ACC112 (cell line): ENCODE measurements around the gene PPM1L.
"Not testable (repeated sequence)": the region's sequence is repeated elsewhere in the genome, so short reads cannot be mapped to it uniquely, and the experiment has no call there.

Experiments used
- H2AFZ ChIP-seq: fragments of 200-600 bp; sonication (generic); one replicate; pipeline ENCODE4 v1.6.0; 2017; ENCODE audit warnings: antibody characterized with exemption, low read length; ENCODE audit not compliant: unreplicated experiment
- H3K27ac ChIP-seq: fragments of 200-600 bp; sonication (generic); 2 replicates; pipeline ENCODE4 v1.5.1; 2014; ENCODE audit warnings: low read depth, mild to moderate bottlenecking, antibody characterized with exemption, low read length, moderate library complexity
- H3K27me3 ChIP-seq: fragments of 200-600 bp; sonication (generic); 2 replicates; pipeline ENCODE4 v1.6.1; 2014; ENCODE audit warnings: mild to moderate bottlenecking, antibody characterized with exemption, low read length, moderate library complexity, mixed read lengths; ENCODE audit not compliant: insufficient read depth
- H3K36me3 ChIP-seq: fragments of 200-600 bp; sonication (generic); 2 replicates; pipeline ENCODE4 v1.6.1; 2016; ENCODE audit warnings: mild to moderate bottlenecking, antibody characterized with exemption, low read length, moderate library complexity, mixed read lengths; ENCODE audit not compliant: insufficient read depth
- H3K4me1 ChIP-seq: fragments of 200-600 bp; sonication (generic); one replicate; pipeline ENCODE4 v1.6.1; 2016; ENCODE audit warnings: low read length, mixed read lengths; ENCODE audit not compliant: insufficient read depth, unreplicated experiment, control insufficient read depth
- H3K4me3 ChIP-seq: fragments of 200-600 bp; sonication (generic); 2 replicates; pipeline ENCODE4 v1.5.1; 2014; ENCODE audit warnings: mild to moderate bottlenecking, low read depth, low read length
- H3K79me2 ChIP-seq: fragments of 200-600 bp; sonication (generic); one replicate; pipeline ENCODE4 v1.6.0; 2016; ENCODE audit warnings: low read length; ENCODE audit not compliant: control insufficient read depth, unreplicated experiment, insufficient read depth

Gene PPM1L

DNA sequence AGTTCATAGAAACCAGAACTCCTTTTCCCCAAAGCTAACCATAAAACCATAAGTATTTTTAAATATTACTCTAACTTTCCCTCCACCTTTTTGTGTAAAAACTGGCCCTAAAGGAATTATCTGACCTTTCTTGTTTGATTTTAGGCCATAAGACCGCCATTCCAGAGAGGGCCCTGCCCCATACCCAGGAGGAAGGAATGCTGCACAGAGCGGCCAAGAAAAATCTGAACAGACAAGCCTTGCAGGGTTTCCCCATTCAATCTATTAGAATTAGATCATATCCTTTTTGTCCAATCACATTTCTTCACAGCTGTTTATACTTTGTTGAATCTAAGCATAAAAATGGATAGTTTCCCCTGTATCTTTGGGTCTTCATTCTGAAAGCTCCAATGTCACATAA, 252.1 kb downstream of the PPM1L start:
- H3K27ac ChIP-seq: no peak overlapping the region
- H2AFZ ChIP-seq: no peak overlapping the region
- H3K79me2 ChIP-seq: no peaks in the 10 kb centered on the region
- no peak overlapping the region for H3K4me3 ChIP-seq
- no peaks in the 10 kb centered on the region for H3K27me3 ChIP-seq
- no peaks in the 10 kb centered on the region for H3K36me3 ChIP-seq
- no peaks in the 10 kb centered on the region for H3K4me1 ChIP-seq

GRCh38 chr3:161010151-161010550, 254.1 kb downstream of the PPM1L start:
- not testable (repeated sequence) for H3K36me3 ChIP-seq, H3K79me2 ChIP-seq, H3K27me3 ChIP-seq, H2AFZ ChIP-seq, H3K4me3 ChIP-seq, H3K4me1 ChIP-seq, H3K27ac ChIP-seq

DNA sequence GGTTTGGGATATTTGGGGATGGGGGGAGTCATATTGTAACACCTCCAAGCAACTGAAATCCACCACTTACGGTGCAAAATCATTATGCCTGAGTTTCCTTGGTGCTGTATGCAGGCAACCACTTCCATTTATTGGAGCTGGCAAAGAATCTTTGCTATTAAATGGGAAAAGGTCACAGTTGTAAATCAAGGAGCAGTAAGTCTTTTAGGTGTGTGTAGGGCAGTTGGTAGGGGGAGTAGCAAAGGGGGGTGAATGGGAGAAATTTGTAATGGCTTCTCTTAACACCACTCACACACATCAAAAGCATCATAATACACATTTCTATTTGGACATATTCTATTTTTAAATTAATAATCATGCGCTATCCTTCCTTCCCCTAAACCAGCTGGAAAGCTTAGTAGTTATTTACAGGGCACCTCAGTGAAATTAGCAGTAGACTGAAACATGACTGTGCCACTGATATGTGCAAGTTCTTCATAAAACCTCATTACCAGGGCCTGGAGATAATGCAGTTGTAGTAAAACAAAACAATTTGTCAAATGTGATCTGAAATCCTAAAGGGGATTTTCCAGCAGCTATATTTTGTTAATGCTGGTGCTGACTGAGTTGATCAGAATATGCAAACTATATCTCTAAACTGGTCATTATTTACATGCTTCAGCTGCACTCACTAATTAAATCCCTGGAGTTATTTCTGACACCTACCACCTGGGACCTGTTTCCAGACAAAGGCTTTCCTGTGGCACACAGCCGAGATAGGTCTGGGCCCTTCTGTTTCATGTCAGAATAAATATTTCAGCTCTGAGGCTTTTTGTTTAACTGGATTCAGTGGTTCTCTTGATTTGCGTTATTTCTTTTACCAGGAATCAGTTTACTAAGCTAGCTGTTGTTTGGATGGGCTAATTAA, 259.1 kb downstream of the PPM1L start:
- Histone ChIP-seq H2AFZ (no peak overlapping the region), H3K27me3 (no peaks in the 10 kb centered on the region), H3K36me3 (no peaks in the 10 kb centered on the region), H3K79me2 (no peaks in the 10 kb centered on the region), H3K27ac (no peak overlapping the region), H3K4me3 (no peak overlapping the region), H3K4me1 (no peaks in the 10 kb centered on the region)

DNA sequence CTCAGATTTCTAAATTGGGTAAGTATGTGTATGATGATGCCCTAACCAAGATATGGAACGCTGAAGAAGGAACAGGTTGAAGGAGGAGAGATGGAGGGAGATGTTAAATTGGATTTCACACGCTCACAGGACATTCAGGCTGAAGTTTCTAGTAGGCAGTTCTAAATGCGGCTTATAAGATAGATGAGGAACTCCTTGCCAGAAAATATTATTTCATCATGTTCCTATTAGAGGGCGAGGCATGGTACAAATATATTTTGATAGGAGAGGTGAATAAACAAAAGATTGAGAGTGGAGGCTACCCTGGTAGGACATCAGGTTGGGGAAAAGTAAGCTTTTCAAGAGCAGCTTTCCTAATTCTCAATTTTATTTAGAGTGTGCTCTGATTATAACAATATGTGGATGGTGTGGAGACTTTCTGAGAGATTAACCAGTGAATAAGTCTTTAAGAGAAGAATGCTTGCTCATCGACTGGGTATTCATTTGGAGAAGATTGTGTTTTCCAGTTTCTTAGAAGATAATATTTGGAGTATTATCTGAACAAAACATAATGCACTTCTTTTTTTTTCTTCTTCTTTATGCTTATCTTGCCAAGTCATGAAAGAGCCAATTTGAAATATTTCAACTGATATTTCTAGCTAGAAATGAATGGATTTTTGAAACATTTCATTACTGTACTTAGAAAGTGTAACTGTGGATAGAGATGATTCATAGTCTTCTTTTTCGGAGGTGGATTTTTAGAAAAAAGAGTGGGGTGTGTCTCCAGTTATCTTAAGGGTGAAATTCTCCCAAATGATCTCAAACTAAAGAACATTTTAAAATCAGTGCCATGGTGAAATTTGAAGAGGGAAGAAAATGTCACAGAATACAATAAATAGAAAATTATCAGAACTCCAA, 260.6 kb downstream of the PPM1L start:
- no peaks in the 10 kb centered on the region for H3K79me2 ChIP-seq
- H3K36me3 ChIP-seq: no peaks in the 10 kb centered on the region
- no peak overlapping the region for H3K27ac ChIP-seq
- H2AFZ ChIP-seq: no peak overlapping the region
- no peaks in the 10 kb centered on the region for H3K27me3 ChIP-seq
- no peak overlapping the region for H3K4me3 ChIP-seq
- no peaks in the 10 kb centered on the region for H3K4me1 ChIP-seq

DNA sequence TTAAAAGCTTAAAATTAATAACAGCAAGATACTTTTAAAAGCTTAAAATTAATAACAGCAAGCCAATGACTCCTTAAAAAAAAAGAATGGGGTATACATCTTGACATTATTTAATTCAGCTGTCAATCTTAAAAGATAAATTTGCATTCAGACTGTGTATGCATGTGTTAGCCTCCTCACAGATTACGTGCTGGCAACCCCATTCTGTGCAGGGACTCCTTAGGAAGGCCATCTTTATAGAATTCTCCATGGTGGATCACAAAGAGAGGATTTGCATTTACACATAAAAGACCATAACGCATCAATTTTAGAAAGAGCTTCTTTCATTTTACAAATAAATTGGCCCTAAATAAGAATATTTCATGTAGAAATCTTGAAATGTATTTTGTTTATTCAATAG, 261.9 kb downstream of the PPM1L start:
- Histone ChIP-seq H3K79me2 (no peaks in the 10 kb centered on the region), H3K27me3 (no peaks in the 10 kb centered on the region), H3K36me3 (no peaks in the 10 kb centered on the region), H3K4me3 (no peak overlapping the region), H2AFZ (no peak overlapping the region), H3K27ac (no peak overlapping the region), H3K4me1 (no peaks in the 10 kb centered on the region)

DNA sequence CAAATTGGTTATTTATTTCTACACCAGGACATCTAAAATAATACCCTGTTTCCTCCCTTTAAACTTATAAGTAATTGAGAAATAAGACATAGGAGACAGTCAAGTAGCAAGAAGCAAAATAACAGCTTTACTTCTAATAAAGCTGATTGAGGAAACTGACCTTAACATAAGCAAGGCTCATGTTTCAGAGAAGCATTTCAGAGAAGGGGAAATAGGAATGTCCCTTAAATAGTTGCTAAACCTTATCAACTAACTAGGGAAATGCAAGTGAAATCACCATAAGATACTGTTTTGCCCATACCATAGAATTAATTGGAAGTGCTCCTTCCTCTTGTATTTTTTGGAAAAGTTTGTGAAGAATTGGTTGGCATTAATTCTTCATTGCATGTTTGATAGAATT, 264.2 kb downstream of the PPM1L start:
- H3K36me3 ChIP-seq: no peaks in the 10 kb centered on the region
- no peaks in the 10 kb centered on the region for H3K4me1 ChIP-seq
- H3K27ac ChIP-seq: no peak overlapping the region
- no peak overlapping the region for H2AFZ ChIP-seq
- H3K4me3 ChIP-seq: no peak overlapping the region
- no peaks in the 10 kb centered on the region for H3K79me2 ChIP-seq
- no peaks in the 10 kb centered on the region for H3K27me3 ChIP-seq

GRCh38 chr3:161025911-161026310, 269.9 kb downstream of the PPM1L start:
- Histone ChIP-seq H3K27ac (no peak overlapping the region), H3K27me3 (no peaks in the 10 kb centered on the region)

DNA sequence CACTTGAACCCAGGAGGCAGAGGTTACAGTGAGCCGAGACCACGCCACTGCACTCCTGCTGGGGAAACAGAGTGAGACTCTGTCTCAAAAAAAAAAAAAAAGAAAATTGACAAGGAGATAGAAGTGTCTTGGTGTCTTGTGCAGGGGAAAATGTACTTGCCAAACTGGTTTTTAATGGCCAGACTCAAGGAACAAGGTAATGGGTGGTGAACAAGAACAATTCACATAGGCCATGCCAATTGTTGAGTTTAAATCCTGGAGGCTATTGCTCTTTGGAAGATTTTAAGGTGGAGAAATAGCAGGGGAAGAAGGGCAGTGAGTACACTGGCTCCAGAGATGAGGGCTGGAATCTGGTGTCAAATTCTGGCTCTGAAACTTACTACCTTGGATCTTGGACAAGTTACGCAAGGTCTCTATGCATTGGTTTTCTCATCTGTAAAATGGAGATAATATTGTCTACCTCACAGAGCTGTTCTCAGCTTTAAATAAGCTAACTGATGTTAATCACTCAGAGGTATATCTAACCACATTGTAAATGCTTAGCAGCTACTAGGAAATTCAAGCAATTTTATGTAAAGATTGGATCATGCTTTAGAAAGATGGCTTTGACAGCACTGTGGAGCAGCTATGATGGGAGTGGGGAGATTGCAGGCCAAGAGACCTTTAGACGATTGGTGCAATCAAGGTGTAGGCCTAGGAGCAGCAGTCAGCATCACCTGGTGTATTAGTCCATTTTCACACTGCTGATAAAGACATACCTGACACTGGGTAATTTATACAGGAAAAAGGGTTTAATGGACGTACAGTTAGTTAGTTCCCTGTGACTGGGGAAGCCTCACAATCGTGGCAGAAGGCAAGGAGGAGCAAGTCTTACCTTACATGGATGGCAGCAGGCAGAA, 270.8 kb downstream of the PPM1L start:
- H3K36me3 ChIP-seq: no peaks in the 10 kb centered on the region
- H3K79me2 ChIP-seq: no peaks in the 10 kb centered on the region
- H2AFZ ChIP-seq: no peak overlapping the region
- no peaks in the 10 kb centered on the region for H3K4me1 ChIP-seq
- H3K27me3 ChIP-seq: no peaks in the 10 kb centered on the region
- no peak overlapping the region for H3K27ac ChIP-seq
- no peak overlapping the region for H3K4me3 ChIP-seq

More at GRCh38 chr3:161025911-161026310, 269.9 kb downstream of the PPM1L start:
- H3K36me3 ChIP-seq: no peaks in the 10 kb centered on the region
- H2AFZ ChIP-seq: no peak overlapping the region
- no peak overlapping the region for H3K4me3 ChIP-seq
- no peaks in the 10 kb centered on the region for H3K79me2 ChIP-seq
- no peaks in the 10 kb centered on the region for H3K4me1 ChIP-seq

DNA sequence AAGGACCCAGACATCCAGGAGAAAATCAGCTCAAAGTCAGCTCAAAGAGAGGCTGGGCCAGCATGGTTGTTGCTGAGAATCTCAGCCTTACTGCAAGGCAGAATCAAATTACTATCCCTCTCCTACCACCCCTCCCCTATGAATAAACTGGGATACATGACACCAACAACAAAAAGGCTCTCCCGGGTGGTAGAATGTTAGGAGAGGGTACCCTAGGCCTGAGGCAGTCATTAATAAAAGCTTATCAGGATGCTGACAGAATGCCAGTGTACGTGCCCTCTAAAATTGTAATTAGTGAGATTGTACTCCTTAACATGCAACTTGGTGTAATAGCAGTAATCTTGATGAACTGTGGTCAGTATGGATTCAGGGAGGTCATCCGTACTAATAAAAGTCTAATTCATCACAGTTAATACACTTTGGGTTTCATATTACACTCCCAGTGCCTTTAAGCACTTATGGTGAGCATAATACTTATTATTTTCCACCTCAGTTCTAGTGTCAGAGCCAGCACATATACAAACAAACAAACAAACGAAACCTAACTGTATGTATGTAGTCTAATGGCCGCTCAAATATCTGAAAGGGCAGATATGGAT, 272.6 kb downstream of the PPM1L start:
- no peaks in the 10 kb centered on the region for H3K79me2 ChIP-seq
- H3K27me3 ChIP-seq: no peaks in the 10 kb centered on the region
- H3K4me3 ChIP-seq: no peak overlapping the region
- H2AFZ ChIP-seq: no peak overlapping the region
- H3K36me3 ChIP-seq: no peaks in the 10 kb centered on the region
- H3K4me1 ChIP-seq: no peaks in the 10 kb centered on the region
- no peak overlapping the region for H3K27ac ChIP-seq

DNA sequence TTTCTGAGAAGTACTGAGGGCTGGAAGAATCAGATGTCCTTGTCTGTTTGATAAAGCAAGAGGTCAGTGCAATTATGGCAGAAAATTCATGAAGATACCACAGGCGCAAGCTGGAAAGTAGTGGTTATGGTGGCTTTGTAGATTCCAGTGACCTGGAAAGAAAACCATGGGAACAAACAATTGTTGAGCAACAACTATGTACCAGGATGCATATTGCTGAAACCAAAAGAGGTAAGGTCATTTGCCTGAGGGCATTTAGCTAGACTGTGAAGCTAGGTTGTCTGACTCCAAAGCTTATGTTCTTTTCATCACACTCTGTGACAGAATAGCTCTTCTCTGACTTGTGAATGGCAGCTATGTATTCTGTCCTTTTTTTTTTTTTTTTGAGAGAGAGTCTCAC, 275.1 kb downstream of the PPM1L start:
- no peak overlapping the region for H3K27ac ChIP-seq
- H3K27me3 ChIP-seq: no peaks in the 10 kb centered on the region
- no peak overlapping the region for H3K4me3 ChIP-seq
- no peak overlapping the region for H2AFZ ChIP-seq
- H3K4me1 ChIP-seq: peaks cover 11% of the 10 kb centered on the region
- H3K79me2 ChIP-seq: no peaks in the 10 kb centered on the region
- no peaks in the 10 kb centered on the region for H3K36me3 ChIP-seq
